ENCODE measurements around the gene IRAK2. TPM values are rescaled to one million over a fixed set of nuclear protein-coding genes. Genes with fewer than 3 reads are reported as not detected.
A peak's percentile ranks its signal among the peaks of the same experiment; 100 is the strongest.

The IRAK2 gene
- total and polyA plus RNA-seq, 12 donors, result 0.73 to 3.6 (median 1.3) TPM

- 84 to 86% methylated on average over 5 of the region's 5 CpGs for WGBS, 2 donors
- DNase-seq (no peak), ATAC-seq (no peak)
- Histone ChIP-seq H3K36me3 (peaks cover 0 to 94% (median 26%) of the 10 kb centered on the region in 9 donors), H3K27me3 (no peaks in the 10 kb centered on the region), H3K9me3 (no peaks in the 10 kb centered on the region), H3K4me3 (no peak overlapping the region), H3K27ac (no peak overlapping the region), H3K4me1 (peaks cover 0 to 18% (median 4%) of the 10 kb centered on the region in 9 donors)
- TF ChIP-seq CTCF (IDR thresholded peaks at IDR 0.05), result no peak
- intact Hi-C loops (cut with DNase I), result no loop called here
Measured at GRCh38 chr3:10280177-10280529, 115.4 kb downstream of the IRAK2 start.

- no peaks in the 10 kb centered on the region for H3K9me3 ChIP-seq
- H3K4me1 ChIP-seq, result peaks cover 0 to 18% (median 4%) of the 10 kb centered on the region in 9 donors
- no peaks in the 10 kb centered on the region for H3K27me3 ChIP-seq
- no peak for TF ChIP-seq CTCF (IDR thresholded peaks at IDR 0.05)
- 80 to 85% methylated on average over 6 of the region's 6 CpGs for WGBS, 2 donors
- H3K4me3 ChIP-seq, result no peak overlapping the region
- intact Hi-C loops (cut with DNase I), result no loop called here
- peaks cover 0 to 94% (median 26%) of the 10 kb centered on the region in 9 donors for H3K36me3 ChIP-seq
- DNase-seq (no peak), ATAC-seq (no peak)
- no peak overlapping the region for H3K27ac ChIP-seq
Measured at GRCh38 chr3:10280571-10280970, 115.9 kb downstream of the IRAK2 start.

- intact Hi-C loops (cut with DNase I), result no loop called here
- WGBS, 2 donors, result 83 to 86% methylated on average over 5 of the region's 5 CpGs
Measured at GRCh38 chr3:10281951-10282350, 117.2 kb downstream of the IRAK2 start.

GRCh38 chr3:10283638-10284037, 118.9 kb downstream of the IRAK2 start:
- TF ChIP-seq CTCF (IDR thresholded peaks at IDR 0.05), result no peak
- H3K36me3 ChIP-seq, result peaks cover 0 to 94% (median 17%) of the 10 kb centered on the region in 9 donors
- 55 to 67% methylated on average over 5 of the region's 5 CpGs for WGBS, 2 donors
- H3K4me3 ChIP-seq, result no peak overlapping the region
- no peak overlapping the region for H3K27ac ChIP-seq
- H3K4me1 ChIP-seq, result peaks cover 0 to 25% (median 4%) of the 10 kb centered on the region in 9 donors
- DNase-seq (peak in 1 of 2 donors; percentile 22), ATAC-seq (peak in 4 of 8 donors; percentile 42 to 66 (median 46))
- no peaks in the 10 kb centered on the region for H3K27me3 ChIP-seq
- H3K9me3 ChIP-seq, result no peaks in the 10 kb centered on the region
- intact Hi-C loops (cut with DNase I), result no loop called here

More at GRCh38 chr3:10281951-10282350, 117.2 kb downstream of the IRAK2 start:
- Histone ChIP-seq H3K27me3 (no peaks in the 10 kb centered on the region), H3K4me1 (peaks cover 0 to 19% (median 4%) of the 10 kb centered on the region in 9 donors), H3K4me3 (no peak overlapping the region), H3K27ac (no peak overlapping the region), H3K9me3 (no peaks in the 10 kb centered on the region), H3K36me3 (peaks cover 0 to 94% (median 23%) of the 10 kb centered on the region in 9 donors)
- DNase-seq (no peak), ATAC-seq (peak in 1 of 8 donors; percentile 43)
- TF ChIP-seq CTCF (IDR thresholded peaks at IDR 0.05), result no peak

Data from heart right ventricle (tissue), 16 donors.